ENCODE measurements around the gene CAV1. TPM values are rescaled to one million over a fixed set of nuclear protein-coding genes. Genes with fewer than 3 reads are reported as not detected.

Gene CAV1
- total RNA-seq, 4 donors from 2014 or later, result 52.2 to 73.8 (median 62.2) TPM

DNA sequence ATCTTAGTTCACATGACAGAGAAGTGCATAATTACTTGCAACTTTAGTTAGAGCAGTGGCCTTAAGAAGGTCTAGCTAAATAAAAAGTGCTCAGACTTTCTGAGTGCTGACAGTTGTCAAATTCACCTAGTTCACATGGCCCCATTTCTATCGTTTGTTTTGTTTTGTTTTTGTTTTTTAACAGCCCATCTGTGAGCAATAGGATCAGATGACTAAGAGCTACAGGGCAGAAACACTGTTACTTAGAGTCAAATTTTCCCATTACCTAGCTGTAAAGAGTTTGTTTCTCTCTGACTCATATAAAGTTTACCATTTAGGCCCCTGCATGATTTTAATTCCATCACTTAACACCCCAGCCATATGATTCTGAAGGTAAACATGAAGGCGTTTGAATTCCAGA lies 18.8 kb downstream of the CAV1 start:
- intact Hi-C loops (cut with DNase I; ENCODE audit: low total_unique reads) (no loop called here), in situ Hi-C loops (cut with MboI; ENCODE audit: low pct_ligation_motif_present in 1 of 4, low pct_unique_long_range_greater_than_20kb in 1 of 4, low sequenced_read_pairs in 3 of 4) (no loop called here)
- Histone ChIP-seq H3K36me3 (no peaks in the 10 kb centered on the region), H3K27ac (peak overlapping the region; percentile 42 to 50 (median 48)), H3K27me3 (no peaks in the 10 kb centered on the region), H3K4me1 (peaks cover 0 to 31% (median 3%) of the 10 kb centered on the region in 4 donors), H3K4me3 (no peak overlapping the region), H3K9me3 (no peaks in the 10 kb centered on the region)
- WGBS, 2 donors (ENCODE audit: low coverage in 1 of 2), result 55 to 60% methylated on average over 2 of the region's 2 CpGs
- no peak for TF ChIP-seq POLR2A (IDR thresholded peaks at IDR 0.05)
- TF ChIP-seq, protein P1, sequence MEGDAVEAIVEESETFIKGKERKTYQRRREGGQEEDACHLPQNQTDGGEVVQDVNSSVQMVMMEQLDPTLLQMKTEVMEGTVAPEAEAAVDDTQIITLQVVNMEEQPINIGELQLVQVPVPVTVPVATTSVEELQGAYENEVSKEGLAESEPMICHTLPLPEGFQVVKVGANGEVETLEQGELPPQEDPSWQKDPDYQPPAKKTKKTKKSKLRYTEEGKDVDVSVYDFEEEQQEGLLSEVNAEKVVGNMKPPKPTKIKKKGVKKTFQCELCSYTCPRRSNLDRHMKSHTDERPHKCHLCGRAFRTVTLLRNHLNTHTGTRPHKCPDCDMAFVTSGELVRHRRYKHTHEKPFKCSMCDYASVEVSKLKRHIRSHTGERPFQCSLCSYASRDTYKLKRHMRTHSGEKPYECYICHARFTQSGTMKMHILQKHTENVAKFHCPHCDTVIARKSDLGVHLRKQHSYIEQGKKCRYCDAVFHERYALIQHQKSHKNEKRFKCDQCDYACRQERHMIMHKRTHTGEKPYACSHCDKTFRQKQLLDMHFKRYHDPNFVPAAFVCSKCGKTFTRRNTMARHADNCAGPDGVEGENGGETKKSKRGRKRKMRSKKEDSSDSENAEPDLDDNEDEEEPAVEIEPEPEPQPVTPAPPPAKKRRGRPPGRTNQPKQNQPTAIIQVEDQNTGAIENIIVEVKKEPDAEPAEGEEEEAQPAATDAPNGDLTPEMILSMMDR (IDR thresholded peaks at IDR 0.05), result no peak
- no peak for DNase-seq

DNA sequence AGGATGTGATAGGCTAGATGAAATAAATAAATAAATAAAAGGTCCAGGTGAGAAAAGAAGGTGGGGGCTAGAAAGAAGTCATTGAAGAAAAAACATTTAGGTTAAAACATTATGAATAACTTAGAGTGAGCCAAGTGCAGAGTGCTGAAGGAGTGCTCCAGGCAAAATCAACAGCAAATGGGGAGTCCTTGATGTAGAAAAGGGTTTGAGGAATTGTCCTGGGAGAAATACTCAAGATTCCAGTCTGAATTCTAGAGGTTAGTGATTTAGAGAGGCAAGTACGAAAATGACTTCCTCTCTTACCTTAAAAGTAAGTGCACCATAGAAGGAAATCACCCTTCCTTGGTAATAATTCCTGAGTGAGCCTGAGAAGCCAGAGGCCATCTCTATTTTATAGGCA lies 19.7 kb downstream of the CAV1 start:
- no peaks in the 10 kb centered on the region for H3K9me3 ChIP-seq
- intact Hi-C loops (cut with DNase I; ENCODE audit: low total_unique reads), result no loop called here
- H3K27ac ChIP-seq, result peak overlapping the region; percentile 38 to 64 (median 54)
- H3K4me3 ChIP-seq, result no peak overlapping the region
- TF ChIP-seq, protein P1 (IDR thresholded peaks at IDR 0.05), result no peak
- no peak for TF ChIP-seq POLR2AphosphoS5 (IDR thresholded peaks at IDR 0.05)
- no peak for TF ChIP-seq POLR2A (IDR thresholded peaks at IDR 0.05)
- TF ChIP-seq EP300 (IDR thresholded peaks at IDR 0.05; ENCODE audit: low read depth), result no peak
- no peaks in the 10 kb centered on the region for H3K27me3 ChIP-seq
- no peaks in the 10 kb centered on the region for H3K36me3 ChIP-seq
- WGBS, 2 donors (ENCODE audit: low coverage in 1 of 2), result 66 to 73% methylated on average over 1 of the region's 1 CpG
- DNase-seq, result no peak
- in situ Hi-C loops (cut with MboI; ENCODE audit: low pct_ligation_motif_present in 1 of 4, low pct_unique_long_range_greater_than_20kb in 1 of 4, low sequenced_read_pairs in 3 of 4), result no loop called here
- peaks cover 0 to 29% (median 3%) of the 10 kb centered on the region in 4 donors for H3K4me1 ChIP-seq

DNA sequence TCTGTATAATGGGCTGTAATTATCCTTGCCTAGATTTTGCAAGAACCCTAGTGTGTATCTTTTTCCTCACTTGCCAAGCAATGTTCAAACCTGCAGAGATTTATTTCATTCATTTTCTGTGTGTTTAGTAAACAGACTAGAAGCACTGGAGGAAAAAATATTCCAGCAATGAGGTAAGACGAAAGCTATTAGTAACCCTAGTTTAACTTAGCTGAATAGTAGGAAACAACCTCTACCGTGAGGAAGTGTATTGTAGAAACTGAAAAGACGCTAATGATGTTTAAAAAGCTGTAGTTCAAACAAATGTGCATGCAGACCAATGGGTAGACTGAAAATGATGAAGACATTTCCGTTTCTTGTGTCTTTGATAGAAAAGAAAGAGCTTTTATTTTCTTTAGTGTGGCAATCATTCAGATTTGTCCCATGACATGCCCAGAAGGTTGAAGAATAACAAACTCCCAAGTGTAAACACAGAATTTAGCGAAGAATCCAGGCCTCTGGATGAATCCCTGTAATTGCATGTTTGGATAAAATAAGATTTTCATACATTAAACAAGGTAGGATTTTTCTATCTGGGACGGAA lies 20.7 kb downstream of the CAV1 start:
- TF ChIP-seq POLR2AphosphoS5 (IDR thresholded peaks at IDR 0.05) (peak in 1 of 3 donors; percentile 33), POLR2A (IDR thresholded peaks at IDR 0.05) (no peak)
- Histone ChIP-seq H3K4me1 (peaks cover 0 to 23% (median 3%) of the 10 kb centered on the region in 4 donors), H3K27me3 (no peaks in the 10 kb centered on the region), H3K4me3 (no peak overlapping the region), H3K36me3 (no peaks in the 10 kb centered on the region), H3K27ac (peak overlapping the region; percentile 38 to 64 (median 54)), H3K9me3 (no peaks in the 10 kb centered on the region)
- no peak for DNase-seq
- WGBS, 2 donors (ENCODE audit: low coverage in 1 of 2), result 67 to 72% methylated on average over 6 of the region's 6 CpGs
- in situ Hi-C loops (cut with MboI; ENCODE audit: low pct_ligation_motif_present in 1 of 4, low pct_unique_long_range_greater_than_20kb in 1 of 4, low sequenced_read_pairs in 3 of 4), result no loop called here
- intact Hi-C loops (cut with DNase I; ENCODE audit: low total_unique reads), result no loop called here

DNA sequence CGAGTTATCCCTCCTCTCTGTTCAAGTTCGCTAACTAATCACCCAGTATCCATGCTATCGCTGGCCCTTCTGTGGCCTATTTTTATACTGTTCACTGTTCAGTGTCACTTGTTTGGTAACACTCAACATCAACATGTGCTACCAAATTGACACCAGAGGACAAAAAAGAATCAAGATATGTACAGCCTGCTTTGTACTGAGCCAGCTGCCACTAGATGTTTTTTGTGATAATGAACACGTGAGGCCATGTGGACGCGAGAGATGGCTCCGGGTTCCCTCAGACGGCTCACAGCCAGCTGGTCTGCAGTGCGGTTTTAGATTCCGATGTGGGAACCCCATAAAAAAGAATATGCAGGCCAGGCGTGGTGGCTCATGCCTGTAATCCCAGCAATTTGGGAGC lies 21.2 kb downstream of the CAV1 start:
- H3K4me1 ChIP-seq, result peaks cover 0 to 21% (median 3%) of the 10 kb centered on the region in 4 donors
- peak overlapping the region; percentile 38 to 64 (median 54) for H3K27ac ChIP-seq
- H3K27me3 ChIP-seq, result no peaks in the 10 kb centered on the region
- DNase-seq, result no peak
- intact Hi-C loops (cut with DNase I; ENCODE audit: low total_unique reads) (no loop called here), in situ Hi-C loops (cut with MboI; ENCODE audit: low pct_ligation_motif_present in 1 of 4, low pct_unique_long_range_greater_than_20kb in 1 of 4, low sequenced_read_pairs in 3 of 4) (no loop called here)
- H3K36me3 ChIP-seq, result no peaks in the 10 kb centered on the region
- H3K4me3 ChIP-seq, result no peak overlapping the region
- TF ChIP-seq, protein P1 (IDR thresholded peaks at IDR 0.05), result no peak
- TF ChIP-seq EP300 (IDR thresholded peaks at IDR 0.05; ENCODE audit: low read depth), result no peak
- no peak for TF ChIP-seq POLR2AphosphoS5 (IDR thresholded peaks at IDR 0.05)
- no peak for TF ChIP-seq POLR2A (IDR thresholded peaks at IDR 0.05)
- H3K9me3 ChIP-seq, result no peaks in the 10 kb centered on the region
- WGBS, 2 donors (ENCODE audit: low coverage in 1 of 2), result 86 to 87% methylated on average over 8 to 9 of the region's 11 CpGs

DNA sequence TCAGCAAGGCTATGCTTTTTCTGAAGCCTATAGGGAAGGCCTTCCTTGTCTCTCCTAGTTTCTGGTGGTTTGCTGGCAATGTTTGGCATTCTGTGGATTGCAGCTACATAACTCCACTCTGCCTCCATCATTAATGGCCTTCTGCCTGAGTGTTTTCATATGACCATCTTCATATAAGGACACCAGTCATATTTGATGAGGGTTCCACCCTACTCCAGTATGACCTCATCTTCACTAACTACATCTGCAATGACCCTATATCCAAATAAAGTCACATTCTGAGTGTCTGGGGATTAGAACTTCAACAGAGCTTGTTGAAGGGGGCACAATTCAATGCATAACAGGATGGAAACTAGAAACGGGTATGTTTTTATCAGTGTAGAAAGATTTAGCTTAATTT lies 22.1 kb downstream of the CAV1 start:
- WGBS, 2 donors (ENCODE audit: low coverage in 1 of 2), result 73 to 100% methylated on average over 1 of the region's 1 CpG
- Histone ChIP-seq H3K27ac (peak overlapping the region in 3 of 4 donors; percentile 38 to 64 (median 58)), H3K9me3 (no peaks in the 10 kb centered on the region), H3K4me1 (peaks cover 0 to 15% (median 2%) of the 10 kb centered on the region in 4 donors), H3K4me3 (no peak overlapping the region), H3K27me3 (no peaks in the 10 kb centered on the region), H3K36me3 (no peaks in the 10 kb centered on the region)
- DNase-seq, result no peak
- in situ Hi-C loops (cut with MboI; ENCODE audit: low pct_ligation_motif_present in 1 of 4, low pct_unique_long_range_greater_than_20kb in 1 of 4, low sequenced_read_pairs in 3 of 4) (no loop called here), intact Hi-C loops (cut with DNase I; ENCODE audit: low total_unique reads) (no loop called here)
- TF ChIP-seq POLR2A (IDR thresholded peaks at IDR 0.05) (no peak), POLR2AphosphoS5 (IDR thresholded peaks at IDR 0.05) (no peak), EP300 (IDR thresholded peaks at IDR 0.05; ENCODE audit: low read depth) (no peak)
- TF ChIP-seq, protein P1 (IDR thresholded peaks at IDR 0.05), result no peak
